NCI-H748 (cell line): ENCODE data around the gene LIME1.

Source experiments
- DNase-seq: peaks from one replicate; lab custom pipeline; 2025; ENCODE audit not compliant: unreplicated experiment; lab: John Stamatoyannopoulos, UW

The LIME1 gene

GRCh38 chr20:63737945-63738686 lies 1.7 kb downstream of the LIME1 start:
- peak; percentile 16 for DNase-seq

- peak; percentile 61 for DNase-seq
Observed at GRCh38 chr20:63738687-63739129, 2.2 kb downstream of the LIME1 start.

- peak; percentile 76 for DNase-seq
Observed at GRCh38 chr20:63739130-63740069, 2.9 kb downstream of the LIME1 start, which contains the start of gene SLC2A4RG. Gene SLC2A4RG, plus strand, starts transcription at chr20:63739776. Its CDS starts 137 bp downstream, at chr20:63739913.

GRCh38 chr20:63740070-63740626 lies 3.7 kb downstream of the LIME1 start:
- peak; percentile 58 for DNase-seq

GRCh38 chr20:63740627-63741353 lies 4.3 kb downstream of the LIME1 start:
- peak; percentile 73 for DNase-seq

GRCh38 chr20:63741354-63741675 lies 4.9 kb downstream of the LIME1 start:
- DNase-seq: no peak

GRCh38 chr20:63741676-63742380 lies 5.4 kb downstream of the LIME1 start:
- no peak for DNase-seq

- DNase-seq: no peak
Observed at GRCh38 chr20:63742381-63743024, 6.0 kb downstream of the LIME1 start.

GRCh38 chr20:63743210-63743970 lies 6.9 kb downstream of the LIME1 start:
- DNase-seq: no peak

- DNase-seq: no peak
Observed at GRCh38 chr20:63744158-63744557, 7.7 kb downstream of the LIME1 start.

- DNase-seq: no peak
Observed at GRCh38 chr20:63744574-63745423, 8.3 kb downstream of the LIME1 start.

- DNase-seq: no peak
Observed at GRCh38 chr20:63745424-63745805, 9.0 kb downstream of the LIME1 start.

- DNase-seq: no peak
Observed at GRCh38 chr20:63745961-63746731, 9.7 kb downstream of the LIME1 start.

- no peak for DNase-seq
Observed at GRCh38 chr20:63746751-63747315, 10.4 kb downstream of the LIME1 start.

GRCh38 chr20:63747622-63748069 lies 11.2 kb downstream of the LIME1 start:
- no peak for DNase-seq

GRCh38 chr20:63748070-63748933 lies 11.8 kb downstream of the LIME1 start:
- DNase-seq: no peak
